ENCODE results near the gene TBC1D14.

TBC1D14 gene

GRCh38 chr4:6983544-6984142 lies 74.0 kb downstream of the TBC1D14 start:
- no peak for DNase-seq

- DNase-seq: no peak
Observed at GRCh38 chr4:6984612-6985425, 75.2 kb downstream of the TBC1D14 start.

- no peak for DNase-seq
Observed at GRCh38 chr4:6986072-6986780, 76.6 kb downstream of the TBC1D14 start.

- peak; percentile 94 for DNase-seq
Observed at GRCh38 chr4:6986781-6987587, 77.4 kb downstream of the TBC1D14 start.

GRCh38 chr4:6987588-6987961 lies 77.9 kb downstream of the TBC1D14 start:
- no peak for DNase-seq

- DNase-seq: no peak
Observed at GRCh38 chr4:6988016-6988715, 78.5 kb downstream of the TBC1D14 start.

- DNase-seq: no peak
Observed at GRCh38 chr4:6989331-6989923, 79.8 kb downstream of the TBC1D14 start.

GRCh38 chr4:6990661-6991060 lies 81.0 kb downstream of the TBC1D14 start:
- DNase-seq: no peak

- DNase-seq: no peak
Observed at GRCh38 chr4:6991249-6991648, 81.6 kb downstream of the TBC1D14 start.

- DNase-seq: no peak
Observed at GRCh38 chr4:6991771-6992557, 82.3 kb downstream of the TBC1D14 start.

GRCh38 chr4:6992728-6993677 lies 83.4 kb downstream of the TBC1D14 start:
- DNase-seq: peak; percentile 15

- DNase-seq: no peak
Observed at GRCh38 chr4:6996481-6996880, 86.9 kb downstream of the TBC1D14 start.

GRCh38 chr4:6999172-7000086 lies 89.8 kb downstream of the TBC1D14 start:
- DNase-seq: no peak

GRCh38 chr4:7000421-7001176 lies 91.0 kb downstream of the TBC1D14 start:
- no peak for DNase-seq

- no peak for DNase-seq
Observed at GRCh38 chr4:7001271-7001670, 91.6 kb downstream of the TBC1D14 start.

GRCh38 chr4:7002336-7002735 lies 92.7 kb downstream of the TBC1D14 start:
- no peak for DNase-seq

- no peak for DNase-seq
Observed at GRCh38 chr4:7003176-7003878, 93.7 kb downstream of the TBC1D14 start.

- DNase-seq: no peak
Observed at GRCh38 chr4:7003879-7004240, 94.2 kb downstream of the TBC1D14 start.

Measured in COR-L47 (cell line).